22Rv1 (cell line): ENCODE measurements around the gene CD6.

Source experiments
- ZFX ChIP-seq: fragments of 450-650 bp; IDR thresholded peaks from 2 replicates; pipeline ENCODE4 v1.6.1; 2017; ENCODE audit warnings: antibody characterized with exemption, borderline replicate concordance
- TF ChIP-seq, protein P1 (sequence below): fragments of 450-650 bp; IDR thresholded peaks from 2 replicates; pipeline ENCODE4 v1.5.1; 2017; ENCODE audit warnings: mild to moderate bottlenecking

DNA sequence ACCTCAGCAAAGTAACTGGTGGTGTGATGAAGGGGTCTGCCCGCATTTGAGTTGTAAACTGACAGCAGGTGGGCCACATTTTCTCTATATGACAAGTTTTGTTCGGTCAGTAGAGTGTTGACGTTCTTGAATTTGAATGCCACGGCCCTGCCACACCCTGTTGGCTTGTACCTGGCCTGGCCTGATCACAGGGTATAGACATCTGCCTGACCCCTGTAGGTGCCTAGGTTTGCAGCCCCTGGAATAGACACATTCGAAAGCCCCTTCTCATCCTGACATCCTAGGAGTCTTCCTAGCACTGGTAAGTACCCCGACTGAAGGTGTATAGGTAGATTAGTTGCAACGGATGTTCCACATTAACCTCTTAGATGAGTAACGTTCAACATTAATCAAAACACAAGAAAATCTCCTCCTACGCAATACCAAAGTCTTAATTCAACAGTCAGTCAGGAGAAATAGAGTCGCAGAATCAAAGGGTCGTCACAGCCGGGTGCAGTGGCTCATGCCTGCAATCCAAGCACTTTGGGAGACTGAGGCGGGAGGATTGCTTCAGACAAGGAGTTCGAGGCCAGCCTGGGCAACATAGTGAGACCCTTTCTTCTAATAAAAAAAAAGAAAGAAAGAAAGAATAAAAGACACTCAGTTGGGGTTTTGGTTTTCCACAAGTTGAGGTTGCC is 87.2 kb downstream of the CD6 start:
- TF ChIP-seq, protein P1, sequence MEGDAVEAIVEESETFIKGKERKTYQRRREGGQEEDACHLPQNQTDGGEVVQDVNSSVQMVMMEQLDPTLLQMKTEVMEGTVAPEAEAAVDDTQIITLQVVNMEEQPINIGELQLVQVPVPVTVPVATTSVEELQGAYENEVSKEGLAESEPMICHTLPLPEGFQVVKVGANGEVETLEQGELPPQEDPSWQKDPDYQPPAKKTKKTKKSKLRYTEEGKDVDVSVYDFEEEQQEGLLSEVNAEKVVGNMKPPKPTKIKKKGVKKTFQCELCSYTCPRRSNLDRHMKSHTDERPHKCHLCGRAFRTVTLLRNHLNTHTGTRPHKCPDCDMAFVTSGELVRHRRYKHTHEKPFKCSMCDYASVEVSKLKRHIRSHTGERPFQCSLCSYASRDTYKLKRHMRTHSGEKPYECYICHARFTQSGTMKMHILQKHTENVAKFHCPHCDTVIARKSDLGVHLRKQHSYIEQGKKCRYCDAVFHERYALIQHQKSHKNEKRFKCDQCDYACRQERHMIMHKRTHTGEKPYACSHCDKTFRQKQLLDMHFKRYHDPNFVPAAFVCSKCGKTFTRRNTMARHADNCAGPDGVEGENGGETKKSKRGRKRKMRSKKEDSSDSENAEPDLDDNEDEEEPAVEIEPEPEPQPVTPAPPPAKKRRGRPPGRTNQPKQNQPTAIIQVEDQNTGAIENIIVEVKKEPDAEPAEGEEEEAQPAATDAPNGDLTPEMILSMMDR = no peak
- no peak for TF ChIP-seq ZFX
